ENCODE measurements around the gene ALKBH5. TPM values are rescaled to one million over a fixed set of nuclear protein-coding genes. Genes with fewer than 3 reads are reported as not detected.

The ALKBH5 gene
- total and polyA plus RNA-seq, 7 experiments from 2014 or later: 97.4 to 154 (median 116) TPM

DNA sequence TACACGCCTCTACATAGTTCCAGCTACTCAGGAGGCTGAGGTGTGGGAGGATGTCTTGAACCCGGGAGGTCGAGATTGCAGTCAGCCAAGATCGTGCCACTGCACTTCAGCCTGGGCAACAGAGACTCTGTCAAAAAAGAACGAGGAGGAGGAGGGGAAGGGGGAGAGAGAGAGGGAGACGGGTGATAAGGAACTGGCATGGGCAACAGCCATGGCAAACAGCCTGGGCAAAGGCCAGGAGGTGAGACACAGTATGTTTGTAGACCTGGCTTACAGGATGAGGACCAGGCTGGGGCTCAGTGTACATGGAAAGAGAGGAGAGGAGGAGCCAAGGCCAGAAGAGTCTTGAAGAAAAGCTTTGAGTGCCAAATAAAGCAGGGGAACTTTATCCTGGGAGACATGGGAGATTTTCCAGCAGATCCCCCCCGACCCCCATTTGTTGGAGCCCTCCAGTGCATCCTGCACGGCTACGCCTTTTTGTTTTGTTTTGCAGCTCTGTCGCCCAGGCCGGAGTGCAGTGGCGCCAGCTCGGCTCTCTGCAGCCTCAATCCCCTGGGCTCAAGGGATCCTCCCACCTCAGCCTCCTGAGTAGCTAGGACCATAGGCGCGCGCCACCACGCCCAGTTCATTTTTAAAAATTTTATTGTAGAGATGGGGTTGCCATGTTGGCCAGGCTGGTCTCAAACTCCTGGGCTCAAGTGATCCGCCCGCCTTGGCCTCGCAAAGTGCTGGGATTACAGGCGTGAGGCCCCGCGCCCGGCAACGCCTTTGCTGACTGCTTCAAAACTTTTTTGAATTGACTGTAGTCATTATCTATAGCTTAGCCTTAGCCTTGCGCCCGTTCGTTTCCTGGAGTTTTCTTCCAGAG lies 1.3 kb upstream of the ALKBH5 start:
- H3K27ac ChIP-seq (ENCODE audit: low read depth, low read length): peak overlapping the region; percentile 93
- Mint-ChIP-seq H3K36me3 (peaks cover 0 to 20% (median 7%) of the 10 kb centered on the region in 5 donors), H3K27me3 (peaks cover 0 to 3% (median 0%) of the 10 kb centered on the region in 5 donors), H3K4me1 (peaks cover 28 to 48% (median 34%) of the 10 kb centered on the region in 7 donors), H3K9me3 (peaks cover 0 to 4% (median 0%) of the 10 kb centered on the region in 11 donors), H3K4me3 (peak overlapping the region; percentile 83 to 99 (median 94)), H3K27ac (peak overlapping the region; percentile 96 to 99 (median 98))
- POLR2A ChIA-PET: interaction anchor here (0.7 to 4.1 kb wide), 11 partner anchors 12 to 210 kb away, joined by 3 to 29 read pairs (median 4); partner anchors contain the start of genes DRC3 and TOM1L2
- no peaks in the 10 kb centered on the region for H3K9me3 ChIP-seq (ENCODE audit: control insufficient read depth in 2 of 3, low read length in 3 of 3)
- H3K4me1 ChIP-seq (ENCODE audit: control insufficient read depth in 2 of 2, insufficient read depth in 2 of 2, low read length in 2 of 2): peaks cover 24 to 28% of the 10 kb centered on the region in 2 donors
- CTCF ChIA-PET: interaction anchor here (0.5 kb wide), 1 partner anchor 20 kb away, joined by 5 read pairs; no protein-coding TSS in a partner anchor
- intact Hi-C loops (cut with micrococcal nuclease): loop anchor here (2.0 to 10.0 kb wide), 6 partner anchors 210 to 1795 kb away; partner anchors contain the start of genes AKAP10 (in 1 of the 2), COPS3 (in 1 of the 2), DRC3 (in 1 of the 2) and MAPK7 (in 1 of the 2)
- H3K4me3 ChIP-seq (ENCODE audit: low read length): peak overlapping the region; percentile 78
- no peaks in the 10 kb centered on the region for H3K27me3 ChIP-seq (ENCODE audit: control insufficient read depth in 2 of 2, insufficient read depth in 2 of 2, low read length in 2 of 2)
- ATAC-seq (no peak), DNase-seq (peak in 1 of 9 donors; percentile 19)
- peaks cover 0 to 6% (median 0%) of the 10 kb centered on the region in 3 experiments for H3K36me3 ChIP-seq (ENCODE audit: control insufficient read depth in 2 of 3, insufficient read depth in 3 of 3, low read length in 3 of 3)

DNA sequence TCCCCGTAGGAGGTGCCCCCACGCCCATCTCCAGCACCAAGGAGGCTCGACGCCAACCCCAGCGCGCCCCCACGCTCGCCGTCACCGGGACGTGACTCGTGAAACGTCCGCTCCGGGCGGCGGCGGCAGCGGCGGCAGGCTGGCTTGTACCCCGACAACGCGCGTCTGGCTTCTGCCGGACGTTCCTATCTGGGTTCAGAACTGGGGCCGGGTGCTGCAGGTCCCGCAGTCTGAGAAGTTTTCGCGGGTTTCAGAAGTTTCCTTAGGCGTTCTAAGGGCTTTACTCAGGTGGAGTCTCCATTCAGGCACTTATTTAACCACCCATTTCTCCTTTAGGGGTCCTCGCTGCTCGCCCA lies 672 bp upstream of the ALKBH5 start:
- peak in 3 of 9 donors; percentile 68 to 87 (median 72) for DNase-seq
- Histone ChIP-seq H3K27ac (ENCODE audit: low read depth, low read length) (peak overlapping the region; percentile 93), H3K4me1 (ENCODE audit: control insufficient read depth in 2 of 2, insufficient read depth in 2 of 2, low read length in 2 of 2) (peaks cover 30 to 34% of the 10 kb centered on the region in 2 donors), H3K27me3 (ENCODE audit: control insufficient read depth in 2 of 2, insufficient read depth in 2 of 2, low read length in 2 of 2) (no peaks in the 10 kb centered on the region), H3K36me3 (ENCODE audit: control insufficient read depth in 2 of 3, insufficient read depth in 3 of 3, low read length in 3 of 3) (peaks cover 0 to 12% (median 0%) of the 10 kb centered on the region in 3 experiments), H3K4me3 (ENCODE audit: low read length) (peak overlapping the region; percentile 78), H3K9me3 (ENCODE audit: control insufficient read depth in 2 of 3, low read length in 3 of 3) (no peaks in the 10 kb centered on the region)
- ChIA-PET POLR2A (interaction anchor here (0.7 to 4.1 kb wide), 11 partner anchors 13 to 210 kb away, joined by 3 to 29 read pairs (median 5); partner anchors contain the start of genes DRC3 and TOM1L2), CTCF (no interaction called here)
- Mint-ChIP-seq H3K4me1 (peaks cover 34 to 54% (median 40%) of the 10 kb centered on the region in 7 donors), H3K27ac (peak overlapping the region; percentile 96 to 99 (median 98)), H3K4me3 (peak overlapping the region; percentile 83 to 99 (median 94)), H3K36me3 (peaks cover 4 to 25% (median 8%) of the 10 kb centered on the region in 5 donors), H3K9me3 (peaks cover 0 to 4% (median 0%) of the 10 kb centered on the region in 11 donors), H3K27me3 (peaks cover 0 to 3% (median 0%) of the 10 kb centered on the region in 5 donors)
- intact Hi-C loops (cut with micrococcal nuclease): loop anchor here (1.0 to 10.0 kb wide), 16 partner anchors 25 to 1794 kb away; partner anchors contain the start of genes ATPAF2 (in 2 of the 2), DRC3 (in 2 of the 2), DRG2 (in 2 of the 2) and GID4 (in 2 of the 2)
- ATAC-seq: peak; percentile 34

DNA sequence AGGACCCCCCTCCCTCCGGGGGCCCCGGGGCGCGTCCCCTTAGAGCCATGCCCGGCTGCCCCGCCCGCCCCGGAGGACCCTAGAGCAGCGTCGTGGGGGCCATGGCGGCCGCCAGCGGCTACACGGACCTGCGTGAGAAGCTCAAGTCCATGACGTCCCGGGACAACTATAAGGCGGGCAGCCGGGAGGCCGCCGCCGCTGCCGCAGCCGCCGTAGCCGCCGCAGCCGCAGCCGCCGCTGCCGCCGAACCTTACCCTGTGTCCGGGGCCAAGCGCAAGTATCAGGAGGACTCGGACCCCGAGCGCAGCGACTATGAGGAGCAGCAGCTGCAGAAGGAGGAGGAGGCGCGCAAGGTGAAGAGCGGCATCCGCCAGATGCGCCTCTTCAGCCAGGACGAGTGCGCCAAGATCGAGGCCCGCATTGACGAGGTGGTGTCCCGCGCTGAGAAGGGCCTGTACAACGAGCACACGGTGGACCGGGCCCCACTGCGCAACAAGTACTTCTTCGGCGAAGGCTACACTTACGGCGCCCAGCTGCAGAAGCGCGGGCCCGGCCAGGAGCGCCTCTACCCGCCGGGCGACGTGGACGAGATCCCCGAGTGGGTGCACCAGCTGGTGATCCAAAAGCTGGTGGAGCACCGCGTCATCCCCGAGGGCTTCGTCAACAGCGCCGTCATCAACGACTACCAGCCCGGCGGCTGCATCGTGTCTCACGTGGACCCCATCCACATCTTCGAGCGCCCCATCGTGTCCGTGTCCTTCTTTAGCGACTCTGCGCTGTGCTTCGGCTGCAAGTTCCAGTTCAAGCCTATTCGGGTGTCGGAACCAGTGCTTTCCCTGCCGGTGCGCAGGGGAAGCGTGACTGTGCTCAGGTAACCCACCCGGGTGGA lies 759 bp downstream of the ALKBH5 start:
- H3K4me1 Mint-ChIP-seq: peaks cover 43 to 64% (median 51%) of the 10 kb centered on the region in 7 donors
- DNase-seq (peak; percentile 56 to 88 (median 75)), ATAC-seq (peak; percentile 24)
- H3K27ac Mint-ChIP-seq: peak overlapping the region; percentile 85 to 99 (median 95)
- peak overlapping the region; percentile 78 for H3K4me3 ChIP-seq (ENCODE audit: low read length)
- H3K36me3 ChIP-seq (ENCODE audit: control insufficient read depth in 2 of 3, insufficient read depth in 3 of 3, low read length in 3 of 3): peaks cover 0 to 17% (median 3%) of the 10 kb centered on the region in 3 experiments
- H3K27me3 Mint-ChIP-seq: peaks cover 0 to 3% (median 0%) of the 10 kb centered on the region in 5 donors
- ChIA-PET CTCF (interaction anchor here (1.0 kb wide), 1 partner anchor 34 kb away, joined by 6 read pairs; no protein-coding TSS in a partner anchor), POLR2A (interaction anchor here (1.0 to 4.1 kb wide), 11 partner anchors 9 to 458 kb away, joined by 3 to 29 read pairs (median 4); no protein-coding TSS in a partner anchor)
- H3K9me3 Mint-ChIP-seq: peaks cover 0 to 4% (median 0%) of the 10 kb centered on the region in 11 donors
- peaks cover 8 to 32% (median 10%) of the 10 kb centered on the region in 5 donors for H3K36me3 Mint-ChIP-seq
- H3K4me3 Mint-ChIP-seq: peak overlapping the region; percentile 83 to 99 (median 94)
- intact Hi-C loops (cut with micrococcal nuclease): loop anchor here (1.0 to 10.0 kb wide), 4 partner anchors 43 to 1793 kb away; partner anchors contain the start of genes AKAP10 (in 1 of the 2), MAPK7 (in 1 of the 2) and PRPSAP2 (in 1 of the 2)
- H3K4me1 ChIP-seq (ENCODE audit: control insufficient read depth in 2 of 2, insufficient read depth in 2 of 2, low read length in 2 of 2): peaks cover 38 to 45% of the 10 kb centered on the region in 2 donors
- H3K27me3 ChIP-seq (ENCODE audit: control insufficient read depth in 2 of 2, insufficient read depth in 2 of 2, low read length in 2 of 2): no peaks in the 10 kb centered on the region
- no peaks in the 10 kb centered on the region for H3K9me3 ChIP-seq (ENCODE audit: control insufficient read depth in 2 of 3, low read length in 3 of 3)
- peak overlapping the region; percentile 93 for H3K27ac ChIP-seq (ENCODE audit: low read depth, low read length)

DNA sequence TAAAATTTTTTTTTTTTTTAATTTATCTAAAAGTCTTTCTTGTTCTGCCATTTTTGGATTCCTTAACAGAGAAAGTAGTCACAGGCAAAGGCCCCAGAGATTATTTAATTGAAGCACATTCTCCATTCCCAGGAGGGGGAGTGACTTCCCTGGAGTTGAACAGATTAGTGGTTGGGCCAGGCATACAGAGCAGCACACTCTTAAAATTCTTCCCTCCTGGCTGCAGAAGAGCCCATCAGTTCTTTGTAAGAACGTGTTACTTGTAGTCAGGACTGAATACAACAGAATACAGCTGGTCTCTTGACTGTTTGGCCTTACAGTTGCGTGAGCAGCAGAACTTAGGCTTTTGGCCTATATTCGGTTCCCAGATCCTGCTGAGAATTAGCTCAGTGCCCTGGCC lies 1.8 kb downstream of the ALKBH5 start:
- intact Hi-C loops (cut with micrococcal nuclease): loop anchor here in 1 of 2 donors (10.0 kb wide), 1 partner anchor 669 kb away; the partner anchor contains the start of gene PRPSAP2
- Mint-ChIP-seq H3K4me1 (peaks cover 53 to 69% (median 61%) of the 10 kb centered on the region in 7 donors), H3K27ac (peak overlapping the region; percentile 82 to 98 (median 92)), H3K36me3 (peaks cover 8 to 36% (median 10%) of the 10 kb centered on the region in 5 donors), H3K4me3 (peak overlapping the region; percentile 83 to 99 (median 94)), H3K27me3 (peaks cover 0 to 3% (median 0%) of the 10 kb centered on the region in 5 donors), H3K9me3 (peaks cover 0 to 4% (median 0%) of the 10 kb centered on the region in 11 donors)
- Histone ChIP-seq H3K4me1 (ENCODE audit: control insufficient read depth in 2 of 2, insufficient read depth in 2 of 2, low read length in 2 of 2) (peaks cover 38 to 53% of the 10 kb centered on the region in 2 donors), H3K9me3 (ENCODE audit: control insufficient read depth in 2 of 3, low read length in 3 of 3) (no peaks in the 10 kb centered on the region), H3K27ac (ENCODE audit: low read depth, low read length) (peak overlapping the region; percentile 93), H3K4me3 (ENCODE audit: low read length) (peak overlapping the region; percentile 78), H3K36me3 (ENCODE audit: control insufficient read depth in 2 of 3, insufficient read depth in 3 of 3, low read length in 3 of 3) (peaks cover 0 to 17% (median 3%) of the 10 kb centered on the region in 3 experiments), H3K27me3 (ENCODE audit: control insufficient read depth in 2 of 2, insufficient read depth in 2 of 2, low read length in 2 of 2) (no peaks in the 10 kb centered on the region)
- DNase-seq: no peak
- ChIA-PET CTCF (interaction anchor here (0.9 to 1.0 kb wide), 2 partner anchors 31 to 34 kb away, joined by 3 read pairs; no protein-coding TSS in a partner anchor), POLR2A (interaction anchor here (0.8 to 4.1 kb wide), 5 partner anchors 10 to 173 kb away, joined by 3 to 29 read pairs (median 4); no protein-coding TSS in a partner anchor)
- no peak for ATAC-seq

DNA sequence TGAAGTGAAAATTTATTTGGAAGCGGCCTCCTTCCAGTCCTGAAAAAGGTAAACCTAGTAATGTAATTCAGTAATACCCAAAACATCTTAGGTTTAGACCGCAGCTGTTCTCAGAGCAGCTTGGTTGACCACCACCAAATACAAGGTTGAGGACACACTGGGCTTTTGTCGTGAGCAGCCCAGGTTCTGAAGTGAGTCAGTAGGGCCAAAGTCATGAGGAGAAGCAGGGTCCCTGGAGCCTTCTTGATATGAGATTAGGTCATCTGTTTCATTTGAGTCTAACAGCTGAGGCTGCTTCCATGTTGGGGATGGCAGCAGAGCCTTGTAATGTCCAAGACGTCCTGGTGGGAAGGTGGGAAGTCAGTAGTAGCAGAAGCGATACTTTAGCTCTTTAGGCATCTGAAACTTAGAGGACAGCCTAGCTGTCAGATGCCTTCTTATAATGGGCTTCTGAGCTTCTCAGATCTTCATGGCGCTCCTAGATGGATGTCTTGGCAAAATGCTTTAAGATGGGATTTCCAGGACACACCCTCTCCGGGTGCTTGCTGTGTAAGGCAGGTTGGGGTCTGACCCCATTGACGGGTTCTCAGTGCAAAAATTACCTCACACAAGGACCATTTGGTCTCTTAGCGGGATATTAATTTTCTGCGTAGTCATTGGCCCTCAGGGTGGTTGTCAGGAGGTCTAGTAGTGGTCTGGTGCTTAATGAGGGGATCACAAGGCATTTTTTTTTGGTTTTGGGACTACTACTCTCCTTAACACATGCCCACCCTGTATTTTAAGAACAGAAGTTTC lies 2.4 kb downstream of the ALKBH5 start:
- Mint-ChIP-seq H3K27ac (peak overlapping the region; percentile 30 to 98 (median 91)), H3K27me3 (peaks cover 0 to 3% (median 0%) of the 10 kb centered on the region in 5 donors), H3K9me3 (peaks cover 0 to 4% (median 0%) of the 10 kb centered on the region in 11 donors), H3K4me1 (peaks cover 59 to 75% (median 65%) of the 10 kb centered on the region in 7 donors), H3K36me3 (peaks cover 8 to 36% (median 10%) of the 10 kb centered on the region in 5 donors), H3K4me3 (peak overlapping the region; percentile 83 to 99 (median 94))
- Histone ChIP-seq H3K27ac (ENCODE audit: low read depth, low read length) (peak overlapping the region; percentile 93), H3K36me3 (ENCODE audit: control insufficient read depth in 2 of 3, insufficient read depth in 3 of 3, low read length in 3 of 3) (peaks cover 0 to 23% (median 3%) of the 10 kb centered on the region in 3 experiments), H3K9me3 (ENCODE audit: control insufficient read depth in 2 of 3, low read length in 3 of 3) (no peaks in the 10 kb centered on the region), H3K4me1 (ENCODE audit: control insufficient read depth in 2 of 2, insufficient read depth in 2 of 2, low read length in 2 of 2) (peaks cover 38 to 58% of the 10 kb centered on the region in 2 donors), H3K4me3 (ENCODE audit: low read length) (peak overlapping the region; percentile 78), H3K27me3 (ENCODE audit: control insufficient read depth in 2 of 2, insufficient read depth in 2 of 2, low read length in 2 of 2) (no peaks in the 10 kb centered on the region)
- ATAC-seq (no peak), DNase-seq (no peak)
- intact Hi-C loops (cut with micrococcal nuclease): loop anchor here in 1 of 2 donors (10.0 kb wide), 1 partner anchor 669 kb away; the partner anchor contains the start of gene PRPSAP2
- ChIA-PET CTCF (interaction anchor here (0.9 to 1.0 kb wide), 2 partner anchors 31 to 33 kb away, joined by 3 read pairs; no protein-coding TSS in a partner anchor), POLR2A (interaction anchor here (0.8 to 4.1 kb wide), 5 partner anchors 11 to 44 kb away, joined by 3 to 29 read pairs (median 3); no protein-coding TSS in a partner anchor)

All from naive thymus-derived CD4-positive, alpha-beta T cell (primary cell).